Gastroesophageal sphincter (tissue), 3 donors: ENCODE results near the gene RB1.

Experiments
- CTCF ChIP-seq, 4 experiments: fragments of 200-600 bp in 2 of 4; fragments of 450-650 bp in 2 of 4; sonication (generic) in 1 of 4; IDR thresholded peaks; one replicate each; pipeline ENCODE4 v1.5.1; 2017 to 2019; ENCODE audit warnings: antibody characterized with exemption in 4 of 4, mild to moderate bottlenecking in 2 of 4, moderate library complexity in 2 of 4
- EP300 ChIP-seq: sonication (generic); formaldehyde crosslinking; IDR thresholded peaks from one replicate; pipeline ENCODE4 v1.6.1; 2017; ENCODE audit warnings: antibody characterized with exemption, mild to moderate bottlenecking
- POLR2A ChIP-seq, 2 donors: fragments of 450-650 bp; IDR thresholded peaks; one replicate each; pipeline ENCODE4 v1.6.1; 2017; ENCODE audit warnings: antibody characterized with exemption in 2 of 2, mild to moderate bottlenecking in 2 of 2, moderate library complexity in 1 of 2
- POLR2AphosphoS5 ChIP-seq: sonication (generic); formaldehyde crosslinking; IDR thresholded peaks from one replicate; pipeline ENCODE4 v1.6.1; 2017; ENCODE audit warnings: antibody characterized with exemption

- no peak for TF ChIP-seq POLR2A (IDR thresholded peaks at IDR 0.05)
- TF ChIP-seq CTCF (IDR thresholded peaks at IDR 0.05): no peak
- no peak for TF ChIP-seq POLR2AphosphoS5
- TF ChIP-seq EP300: no peak
These were observed 102.3 kb downstream of the RB1 start for GRCh38 chr13:48405875-48406274.
